HK-2 (cell line): Measurements from ENCODE around the gene TPRKB.
"Not testable (repeated sequence)": the region's sequence is repeated elsewhere in the genome, so short reads cannot be mapped to it uniquely, and the experiment has no call there.

ENCODE experiments used
- DNase-seq: peaks from one replicate; pipeline ENCODE4 v3.0.0-alpha.2; 2018; ENCODE audit not compliant: unreplicated experiment

Gene TPRKB

GRCh38 chr2:73739101-73739500, 2.0 kb upstream of the TPRKB start:
- DNase-seq, result no peak

GRCh38 chr2:73736378-73736777, 767 bp downstream of the TPRKB start:
- no peak for DNase-seq

DNA sequence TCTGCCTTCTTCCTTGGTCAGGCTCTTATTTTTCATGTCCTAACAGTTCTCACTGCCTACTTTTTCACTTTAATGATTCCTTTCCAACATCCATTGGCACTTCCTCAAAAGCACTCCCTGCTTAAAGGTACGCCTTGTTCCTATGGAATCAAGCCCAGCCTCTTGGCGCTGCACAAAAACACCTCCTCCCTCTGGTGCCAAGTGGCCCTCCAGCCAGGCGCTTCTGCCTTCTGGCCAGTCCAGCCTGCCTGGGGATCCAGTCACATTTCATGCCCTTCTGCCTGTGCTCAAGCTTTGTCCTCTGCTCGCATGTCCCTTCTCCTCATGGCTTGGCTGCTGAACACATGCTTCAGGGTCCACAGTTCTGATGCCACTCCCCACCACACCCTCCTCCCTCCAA, 6.3 kb downstream of the TPRKB start:
- DNase-seq, result no peak

DNA sequence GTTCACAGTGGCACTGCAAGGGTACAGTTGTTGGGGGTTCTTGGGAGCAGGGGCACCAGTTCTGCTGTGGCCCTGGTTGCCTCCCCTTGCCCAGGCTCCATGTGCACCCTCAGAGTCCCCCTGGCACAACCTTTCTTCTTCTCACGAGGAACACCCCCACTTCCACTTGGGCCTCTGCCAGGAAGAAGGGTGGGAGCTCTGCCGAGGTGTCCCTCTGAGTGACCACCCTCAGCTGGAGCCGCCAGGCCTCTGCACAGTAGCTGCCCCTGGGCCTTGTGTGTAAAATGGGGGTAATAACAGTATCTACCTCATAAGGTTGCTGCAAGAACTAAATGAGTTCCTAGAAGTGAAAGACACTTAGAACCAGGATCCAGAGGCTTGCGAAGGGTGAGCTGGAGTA, 8.4 kb downstream of the TPRKB start:
- DNase-seq, result no peak

- no peak for DNase-seq
Observed at GRCh38 chr2:73728043-73728442, 9.1 kb downstream of the TPRKB start.

- not testable (repeated sequence) for DNase-seq
Observed at GRCh38 chr2:73726657-73727056, 10.5 kb downstream of the TPRKB start.

DNA sequence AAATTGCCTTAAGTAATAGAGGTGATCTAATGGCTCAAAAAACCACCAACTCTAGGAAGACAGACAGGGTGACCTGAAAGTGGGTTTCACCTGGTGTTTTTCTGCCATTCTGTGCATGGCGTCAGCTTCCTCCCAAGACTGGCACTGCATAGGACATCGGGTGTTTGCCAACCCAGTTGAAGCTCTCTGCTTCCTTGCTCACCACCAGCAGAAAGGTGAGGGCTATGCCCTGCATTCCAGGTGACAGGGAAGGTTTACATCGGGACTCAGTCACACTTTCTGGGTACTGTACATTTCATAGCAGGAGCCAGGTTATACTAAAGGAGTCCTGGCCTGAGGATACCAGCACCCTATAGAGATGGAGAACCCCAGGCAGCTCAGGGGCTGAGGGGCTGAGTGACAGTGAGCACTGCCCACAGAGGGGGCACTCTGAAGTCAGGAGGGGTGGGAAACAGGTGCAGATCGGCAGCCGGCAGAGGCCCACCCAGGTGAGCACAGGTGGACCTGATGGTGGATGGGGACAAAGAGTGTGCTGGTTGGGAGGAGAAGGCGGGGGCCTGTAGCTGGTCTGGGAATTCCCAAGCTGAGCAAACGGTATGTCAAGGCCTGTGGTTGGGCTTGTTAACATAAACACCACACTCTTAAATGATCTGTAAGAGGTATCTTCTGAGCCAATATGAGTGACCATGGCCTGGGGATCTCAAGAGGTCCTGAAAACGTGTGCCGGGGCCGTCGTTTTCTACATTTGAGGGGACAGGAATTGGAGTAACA, 18.1 kb downstream of the TPRKB start:
- no peak for DNase-seq

DNA sequence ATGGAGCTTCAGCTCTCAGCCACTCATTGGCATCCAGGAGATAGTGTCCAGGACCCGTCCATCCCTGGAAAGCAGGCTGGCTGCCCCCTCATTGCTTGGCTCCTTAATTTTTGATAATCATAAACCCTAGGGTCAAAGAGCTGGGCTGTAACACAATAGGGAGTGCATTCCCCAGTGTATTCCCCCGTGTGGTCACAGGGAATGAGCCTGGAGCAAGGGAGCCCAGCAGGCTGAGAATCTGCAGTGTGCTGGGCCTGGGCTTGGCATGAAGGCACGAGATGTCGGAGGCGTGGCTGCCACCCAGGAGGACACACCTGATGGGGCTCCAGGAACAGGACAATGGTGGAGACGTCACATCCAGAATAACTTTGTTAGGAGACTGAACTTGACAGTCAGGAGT, 18.7 kb downstream of the TPRKB start:
- DNase-seq, result no peak

GRCh38 chr2:73717695-73718094, 19.4 kb downstream of the TPRKB start:
- not testable (repeated sequence) for DNase-seq

DNA sequence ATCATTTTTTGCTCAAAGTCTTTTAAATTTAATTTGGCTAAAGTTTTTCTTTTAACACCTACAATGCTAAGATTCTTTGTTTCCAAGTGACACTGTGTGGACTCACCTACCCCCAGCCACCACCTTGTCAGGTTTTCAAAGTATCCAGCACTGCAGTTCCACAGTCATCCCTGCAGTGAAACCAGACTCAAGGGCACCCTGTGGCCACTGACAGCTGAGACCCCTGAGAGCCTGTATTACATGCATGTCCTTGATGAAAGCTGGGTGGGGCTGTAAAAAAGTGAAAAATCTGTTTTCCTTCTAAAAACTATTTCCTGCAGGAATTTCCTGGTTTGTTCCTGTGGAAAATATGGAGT, 19.9 kb downstream of the TPRKB start:
- DNase-seq, result no peak

- DNase-seq, result no peak
Observed at GRCh38 chr2:73716543-73717250, 20.4 kb downstream of the TPRKB start.

DNA sequence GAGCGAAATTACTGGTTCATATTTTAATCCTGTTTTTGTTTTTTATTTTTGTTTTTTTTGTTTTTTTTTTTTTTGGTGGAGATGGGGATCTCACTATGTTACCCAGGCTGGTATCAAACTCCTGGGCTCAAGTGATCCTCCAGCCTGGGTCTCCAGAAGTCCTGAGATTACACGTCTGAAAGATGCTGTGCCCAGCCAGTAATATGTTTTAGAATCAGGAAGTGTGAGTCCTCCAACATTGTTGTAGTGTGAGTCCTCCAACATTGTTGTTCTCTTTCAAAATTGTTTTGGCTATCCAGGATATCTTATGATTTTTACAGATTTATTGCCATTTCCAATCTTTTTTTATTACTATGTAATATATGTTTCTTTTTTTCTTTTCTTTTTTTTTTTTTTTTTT, 23.1 kb downstream of the TPRKB start:
- no peak for DNase-seq

GRCh38 chr2:73708527-73708926, 28.6 kb downstream of the TPRKB start:
- DNase-seq, result no peak

- DNase-seq, result no peak
Observed at GRCh38 chr2:73707636-73708035, 29.5 kb downstream of the TPRKB start.

- no peak for DNase-seq
Observed at GRCh38 chr2:73707058-73707457, 30.1 kb downstream of the TPRKB start.

DNA sequence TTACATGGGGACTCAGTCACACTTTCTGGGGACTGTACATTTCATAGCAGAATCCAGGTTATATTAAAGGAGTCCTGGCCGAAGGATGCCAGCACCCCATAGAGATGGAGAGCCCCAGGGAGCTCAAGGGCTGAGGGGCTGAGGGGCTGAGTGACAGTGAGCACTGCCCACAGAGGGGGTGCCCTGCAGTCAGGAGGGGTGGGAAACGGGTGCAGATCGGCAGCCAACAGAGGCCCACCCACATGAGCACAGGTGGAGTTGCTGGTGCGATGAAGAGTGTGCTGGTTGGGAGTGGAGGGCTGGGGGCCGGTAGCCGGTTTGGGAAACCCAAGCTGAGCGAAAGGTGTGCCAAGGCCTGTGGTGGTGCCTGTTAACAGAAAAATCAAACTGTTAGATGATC, 32.1 kb downstream of the TPRKB start:
- no peak for DNase-seq

- no peak for DNase-seq
Observed at GRCh38 chr2:73704285-73704684, 32.9 kb downstream of the TPRKB start.

GRCh38 chr2:73703675-73704074, 33.5 kb downstream of the TPRKB start:
- no peak for DNase-seq

GRCh38 chr2:73702852-73703493, 34.2 kb downstream of the TPRKB start:
- not testable (repeated sequence) for DNase-seq

DNA sequence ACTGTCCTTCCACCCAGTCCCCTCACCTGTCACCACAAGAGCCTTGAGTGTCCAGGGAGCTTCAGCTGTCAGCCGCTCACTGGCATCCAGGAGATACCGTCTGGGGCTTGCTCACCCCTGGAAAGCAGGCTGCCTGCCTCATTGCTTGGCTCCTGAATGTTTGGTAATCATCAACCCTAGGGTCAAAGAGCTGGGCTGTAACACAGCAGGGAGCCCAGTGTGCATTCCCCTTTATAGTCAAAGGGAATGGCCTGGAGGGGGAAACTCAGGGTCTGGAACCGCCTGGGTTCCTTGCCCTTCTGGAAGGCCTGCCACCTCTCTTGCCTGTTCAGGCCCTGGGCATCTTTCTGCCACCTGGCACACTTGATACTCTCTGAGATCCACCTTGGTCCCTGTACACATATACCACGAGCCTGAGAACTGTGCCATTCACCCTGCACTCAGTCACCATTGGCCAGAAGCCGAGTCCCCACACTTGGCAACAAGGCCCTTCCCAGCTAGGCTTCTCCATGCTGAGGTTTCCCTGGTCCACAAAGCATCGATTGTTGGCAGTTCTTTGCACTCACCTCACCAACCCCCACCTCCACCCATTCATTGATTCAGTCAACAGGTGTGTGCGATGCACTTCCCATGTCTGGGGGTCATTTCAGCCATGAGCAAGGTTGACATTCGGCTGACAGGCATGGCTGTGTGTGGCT, 35.0 kb downstream of the TPRKB start:
- DNase-seq, result no peak

DNA sequence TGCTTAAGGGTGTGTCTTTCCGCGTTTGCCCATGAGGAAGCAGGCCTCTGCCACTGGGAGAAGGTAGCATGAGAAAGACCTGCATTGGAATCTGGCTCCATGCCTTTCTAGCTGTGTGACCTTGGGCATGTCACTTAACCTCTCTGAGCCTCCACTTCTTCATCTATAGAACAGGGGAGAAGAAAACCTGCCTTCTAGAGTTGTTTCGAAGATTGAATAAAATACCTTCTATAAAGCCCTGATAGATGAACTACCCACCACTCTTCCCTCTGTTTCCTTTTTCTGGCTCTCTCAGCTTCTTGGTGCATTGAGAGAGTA, 35.7 kb downstream of the TPRKB start:
- not testable (repeated sequence) for DNase-seq

DNA sequence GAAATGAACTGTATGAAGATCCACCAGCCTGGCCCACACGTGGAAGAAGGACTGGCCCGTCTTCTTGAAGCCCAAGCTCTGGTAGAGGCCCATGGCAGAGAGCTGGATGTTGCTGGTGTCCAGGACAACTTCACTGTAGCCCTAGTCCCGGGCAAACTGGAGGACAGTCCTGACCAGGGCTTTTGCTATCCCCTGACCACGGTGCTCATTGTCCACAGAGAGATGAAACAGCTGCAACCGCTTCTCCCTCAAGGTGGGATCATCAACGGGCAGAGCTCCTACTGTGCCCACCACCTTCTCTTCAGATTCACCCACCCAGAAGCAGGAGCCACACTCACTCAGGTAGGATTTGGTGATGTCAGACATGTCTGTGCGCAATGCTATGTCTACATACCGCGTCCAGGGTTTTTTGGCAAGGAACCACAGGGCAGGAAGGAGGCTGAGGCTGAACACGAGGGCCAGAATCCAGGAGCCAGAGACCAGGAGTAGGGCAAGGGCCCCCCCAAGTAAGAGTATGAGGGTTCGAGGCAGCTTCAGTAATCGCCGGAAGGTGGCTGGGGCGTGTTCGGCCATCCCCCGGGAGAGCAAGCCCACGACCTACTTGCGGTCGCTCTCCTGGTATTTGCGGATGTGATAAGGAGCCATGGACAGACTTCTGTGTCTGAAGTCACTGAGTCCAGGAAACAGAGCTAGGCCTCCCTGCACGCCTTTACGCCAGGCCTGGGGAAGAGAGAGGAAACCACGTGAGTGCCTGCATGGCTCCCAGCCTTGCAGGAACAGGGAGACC, 36.3 kb downstream of the TPRKB start:
- DNase-seq, result no peak
